ENCODE results near the gene ACTN4.

Gene ACTN4

DNA sequence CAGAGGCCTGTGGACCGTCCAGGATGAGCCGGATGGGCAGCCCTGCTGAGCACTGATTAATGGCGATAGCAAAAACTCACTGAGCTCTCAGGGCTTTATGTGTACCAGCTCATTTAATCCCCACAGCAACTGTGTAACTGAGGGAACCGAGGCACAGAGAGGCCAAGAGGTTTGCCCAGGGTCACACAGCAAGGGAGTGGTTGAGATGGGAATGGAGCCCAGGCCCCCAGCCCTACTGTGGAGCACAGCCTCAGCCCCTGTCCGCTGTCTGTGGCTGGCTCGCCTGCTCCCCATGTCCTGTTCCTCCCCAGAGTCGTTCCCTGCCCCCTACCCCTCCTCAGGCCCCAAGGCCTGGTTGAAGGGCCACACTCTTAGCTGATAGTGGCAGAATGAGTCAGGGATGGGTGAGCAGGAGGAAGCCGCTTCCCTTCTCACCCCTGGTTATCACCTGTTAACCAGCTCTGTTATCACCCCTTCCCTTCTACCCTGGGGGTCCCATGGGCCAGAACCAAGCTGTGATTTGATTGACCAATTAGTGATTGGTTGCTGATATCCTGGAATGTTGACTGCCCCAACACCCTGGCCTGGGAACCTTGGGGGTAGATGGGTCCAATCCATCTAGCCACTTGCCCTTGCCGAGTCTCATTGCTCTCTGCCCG, 75.6 kb downstream of the ACTN4 start:
- DNase-seq (ENCODE audit: low read depth): no peak
- H3K4me3 ChIP-seq (ENCODE audit: low read length): no peak overlapping the region
- TF ChIP-seq, protein P1, sequence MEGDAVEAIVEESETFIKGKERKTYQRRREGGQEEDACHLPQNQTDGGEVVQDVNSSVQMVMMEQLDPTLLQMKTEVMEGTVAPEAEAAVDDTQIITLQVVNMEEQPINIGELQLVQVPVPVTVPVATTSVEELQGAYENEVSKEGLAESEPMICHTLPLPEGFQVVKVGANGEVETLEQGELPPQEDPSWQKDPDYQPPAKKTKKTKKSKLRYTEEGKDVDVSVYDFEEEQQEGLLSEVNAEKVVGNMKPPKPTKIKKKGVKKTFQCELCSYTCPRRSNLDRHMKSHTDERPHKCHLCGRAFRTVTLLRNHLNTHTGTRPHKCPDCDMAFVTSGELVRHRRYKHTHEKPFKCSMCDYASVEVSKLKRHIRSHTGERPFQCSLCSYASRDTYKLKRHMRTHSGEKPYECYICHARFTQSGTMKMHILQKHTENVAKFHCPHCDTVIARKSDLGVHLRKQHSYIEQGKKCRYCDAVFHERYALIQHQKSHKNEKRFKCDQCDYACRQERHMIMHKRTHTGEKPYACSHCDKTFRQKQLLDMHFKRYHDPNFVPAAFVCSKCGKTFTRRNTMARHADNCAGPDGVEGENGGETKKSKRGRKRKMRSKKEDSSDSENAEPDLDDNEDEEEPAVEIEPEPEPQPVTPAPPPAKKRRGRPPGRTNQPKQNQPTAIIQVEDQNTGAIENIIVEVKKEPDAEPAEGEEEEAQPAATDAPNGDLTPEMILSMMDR (conservative IDR thresholded peaks at IDR 0.05; ENCODE audit: low read length): no peak

DNA sequence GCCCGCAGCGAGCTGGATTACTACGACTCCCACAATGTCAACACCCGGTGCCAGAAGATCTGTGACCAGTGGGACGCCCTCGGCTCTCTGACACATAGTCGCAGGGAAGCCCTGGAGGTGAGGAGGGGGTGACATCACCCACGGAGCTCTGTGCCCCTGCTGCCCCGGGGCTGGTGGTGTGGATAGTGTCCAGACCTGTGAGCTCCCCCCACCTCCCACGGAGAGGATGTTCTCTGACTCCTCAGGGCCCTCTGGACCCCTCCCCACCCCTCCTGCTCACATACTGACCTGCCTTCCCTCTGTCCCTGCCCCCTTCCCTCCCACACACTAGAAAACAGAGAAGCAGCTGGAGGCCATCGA, 76.1 kb downstream of the ACTN4 start:
- H3K4me3 ChIP-seq (ENCODE audit: low read length): no peak overlapping the region
- TF ChIP-seq, protein P1 (conservative IDR thresholded peaks at IDR 0.05; ENCODE audit: low read length): no peak
- DNase-seq (ENCODE audit: low read depth): no peak

DNA sequence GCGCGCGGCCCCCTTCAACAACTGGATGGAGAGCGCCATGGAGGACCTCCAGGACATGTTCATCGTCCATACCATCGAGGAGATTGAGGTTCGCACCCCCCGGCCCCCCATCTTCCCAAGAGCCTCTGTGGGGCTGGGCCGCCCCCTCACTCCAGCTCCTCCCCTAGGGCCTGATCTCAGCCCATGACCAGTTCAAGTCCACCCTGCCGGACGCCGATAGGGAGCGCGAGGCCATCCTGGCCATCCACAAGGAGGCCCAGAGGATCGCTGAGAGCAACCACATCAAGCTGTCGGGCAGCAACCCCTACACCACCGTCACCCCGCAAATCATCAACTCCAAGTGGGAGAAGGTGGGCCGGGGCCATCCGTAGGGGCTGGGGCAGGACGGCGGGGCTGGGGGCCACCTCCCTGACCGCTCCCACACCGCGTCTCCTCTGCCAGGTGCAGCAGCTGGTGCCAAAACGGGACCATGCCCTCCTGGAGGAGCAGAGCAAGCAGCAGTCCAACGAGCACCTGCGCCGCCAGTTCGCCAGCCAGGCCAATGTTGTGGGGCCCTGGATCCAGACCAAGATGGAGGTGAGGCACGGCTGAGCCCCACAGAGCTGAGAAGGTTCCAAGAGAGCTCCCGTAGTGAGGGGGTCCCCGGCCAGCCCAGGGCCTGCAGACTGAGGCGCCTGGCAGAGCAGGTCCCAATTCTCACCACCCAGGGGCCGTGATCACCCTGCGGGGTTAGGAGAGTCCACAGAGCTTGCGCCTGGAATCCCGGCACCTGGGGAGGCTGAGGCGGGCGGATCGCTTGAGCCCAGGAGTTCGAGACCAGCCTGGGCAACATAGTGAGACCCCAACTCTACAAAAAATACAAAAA, 76.8 kb downstream of the ACTN4 start:
- TF ChIP-seq, protein P1 (conservative IDR thresholded peaks at IDR 0.05; ENCODE audit: low read length): no peak
- no peak overlapping the region for H3K4me3 ChIP-seq (ENCODE audit: low read length)
- no peak for DNase-seq (ENCODE audit: low read depth)

DNA sequence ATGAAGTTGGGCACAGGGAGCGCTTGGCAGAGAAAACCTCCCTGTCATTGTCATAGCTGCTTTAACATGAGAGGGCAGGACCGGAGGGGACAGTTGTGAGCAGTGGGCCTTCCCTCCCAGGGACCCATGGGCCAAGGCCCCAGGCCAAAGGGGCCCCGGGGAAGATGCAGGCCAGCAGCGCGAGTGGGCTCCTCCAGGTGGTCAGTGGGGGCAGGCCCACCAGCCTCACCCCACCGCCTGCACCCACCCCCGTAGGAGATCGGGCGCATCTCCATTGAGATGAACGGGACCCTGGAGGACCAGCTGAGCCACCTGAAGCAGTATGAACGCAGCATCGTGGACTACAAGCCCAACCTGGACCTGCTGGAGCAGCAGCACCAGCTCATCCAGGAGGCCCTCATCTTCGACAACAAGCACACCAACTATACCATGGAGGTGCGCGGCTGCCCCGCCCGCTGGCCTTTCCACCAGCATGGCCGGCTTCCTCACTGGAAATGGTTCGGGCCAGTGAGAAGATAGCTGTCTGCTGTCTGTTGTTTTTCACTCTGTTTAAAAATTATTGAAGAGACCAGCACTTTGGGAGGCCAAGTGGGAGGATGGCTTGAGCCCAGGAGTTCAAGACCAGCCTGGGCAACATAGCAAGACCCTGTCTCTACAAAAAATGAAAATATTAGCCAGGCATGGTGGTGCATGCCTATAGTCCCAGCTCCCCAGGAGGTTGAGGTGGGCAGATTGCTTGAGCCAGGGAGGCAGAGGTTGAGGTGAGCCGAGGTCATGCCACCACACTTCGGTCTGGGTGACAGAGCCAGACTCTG, 78.2 kb downstream of the ACTN4 start:
- no peak for DNase-seq (ENCODE audit: low read depth)
- H3K4me3 ChIP-seq (ENCODE audit: low read length): no peak overlapping the region
- TF ChIP-seq, protein P1 (conservative IDR thresholded peaks at IDR 0.05; ENCODE audit: low read length): no peak

DNA sequence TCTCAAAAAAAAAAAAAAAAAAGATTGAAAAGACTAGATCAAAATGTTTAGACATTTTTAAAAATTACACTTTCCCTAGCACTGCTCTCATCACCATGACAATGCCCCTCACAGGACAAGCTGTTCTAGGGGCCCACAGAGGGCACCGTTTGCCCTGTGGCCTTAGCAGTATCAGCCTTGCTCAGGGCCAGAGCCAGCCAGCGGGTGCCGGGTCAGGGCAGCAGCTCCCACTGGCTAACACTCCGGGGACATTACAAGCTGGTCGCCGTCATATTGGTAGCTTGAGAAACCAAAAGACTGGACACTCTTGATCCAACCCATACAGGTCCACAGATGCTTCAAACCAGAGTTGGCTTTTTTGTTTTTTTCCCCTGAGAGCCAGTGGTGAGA, 78.8 kb downstream of the ACTN4 start:
- no peak overlapping the region for H3K4me3 ChIP-seq (ENCODE audit: low read length)
- no peak for DNase-seq (ENCODE audit: low read depth)
- TF ChIP-seq, protein P1 (conservative IDR thresholded peaks at IDR 0.05; ENCODE audit: low read length): no peak

DNA sequence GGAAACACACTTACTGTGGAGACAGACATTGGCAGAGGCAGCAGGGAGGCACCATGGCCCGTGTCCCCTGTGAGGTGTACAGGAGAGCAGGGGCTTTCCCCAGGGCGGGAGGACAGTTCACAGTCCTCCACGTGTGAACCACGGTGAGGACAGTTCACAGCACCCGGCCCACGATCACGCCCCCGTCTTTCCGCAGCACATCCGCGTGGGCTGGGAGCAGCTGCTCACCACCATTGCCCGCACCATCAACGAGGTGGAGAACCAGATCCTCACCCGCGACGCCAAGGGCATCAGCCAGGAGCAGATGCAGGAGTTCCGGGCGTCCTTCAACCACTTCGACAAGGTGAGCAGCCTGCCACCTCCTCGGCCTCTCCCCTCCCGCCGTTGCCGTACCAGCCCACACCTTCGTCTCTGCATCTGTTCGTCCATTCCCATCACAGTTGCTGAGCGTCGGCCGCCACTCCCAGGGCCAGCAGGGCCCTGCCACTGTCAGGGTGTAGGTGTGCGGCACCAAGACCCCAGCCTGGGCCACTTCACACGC, 79.4 kb downstream of the ACTN4 start:
- DNase-seq (ENCODE audit: low read depth): no peak
- TF ChIP-seq, protein P1 (conservative IDR thresholded peaks at IDR 0.05; ENCODE audit: low read length): no peak
- no peak overlapping the region for H3K4me3 ChIP-seq (ENCODE audit: low read length)
